HG03469 (cell line): ENCODE data around the gene RASSF7.
"Not testable (repeated sequence)": the region's sequence is repeated elsewhere in the genome, so short reads cannot be mapped to it uniquely, and the experiment has no call there.

Source experiments
- ATAC-seq: cut with Tn5 transposase; IDR thresholded peaks from one replicate; pipeline ENCODE4 v1.9.1; 2021; ENCODE audit warnings: mild to moderate bottlenecking, moderate library complexity, moderate number of reproducible peaks; ENCODE audit not compliant: unreplicated experiment

RASSF7 gene, protein sequence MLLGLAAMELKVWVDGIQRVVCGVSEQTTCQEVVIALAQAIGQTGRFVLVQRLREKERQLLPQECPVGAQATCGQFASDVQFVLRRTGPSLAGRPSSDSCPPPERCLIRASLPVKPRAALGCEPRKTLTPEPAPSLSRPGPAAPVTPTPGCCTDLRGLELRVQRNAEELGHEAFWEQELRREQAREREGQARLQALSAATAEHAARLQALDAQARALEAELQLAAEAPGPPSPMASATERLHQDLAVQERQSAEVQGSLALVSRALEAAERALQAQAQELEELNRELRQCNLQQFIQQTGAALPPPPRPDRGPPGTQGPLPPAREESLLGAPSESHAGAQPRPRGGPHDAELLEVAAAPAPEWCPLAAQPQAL

GRCh38 chr11:560305-561147 lies at the start of gene RASSF7, which contains the start of gene LMNTD2:
Gene RASSF7, plus strand, starts transcription at chr11:560970. Its CDS starts 799 bp downstream, at chr11:561769.
Gene LMNTD2, minus strand, starts transcription at chr11:560738. Its CDS starts 22 bp downstream, at chr11:560716.
- peak; percentile 46 for ATAC-seq

DNA sequence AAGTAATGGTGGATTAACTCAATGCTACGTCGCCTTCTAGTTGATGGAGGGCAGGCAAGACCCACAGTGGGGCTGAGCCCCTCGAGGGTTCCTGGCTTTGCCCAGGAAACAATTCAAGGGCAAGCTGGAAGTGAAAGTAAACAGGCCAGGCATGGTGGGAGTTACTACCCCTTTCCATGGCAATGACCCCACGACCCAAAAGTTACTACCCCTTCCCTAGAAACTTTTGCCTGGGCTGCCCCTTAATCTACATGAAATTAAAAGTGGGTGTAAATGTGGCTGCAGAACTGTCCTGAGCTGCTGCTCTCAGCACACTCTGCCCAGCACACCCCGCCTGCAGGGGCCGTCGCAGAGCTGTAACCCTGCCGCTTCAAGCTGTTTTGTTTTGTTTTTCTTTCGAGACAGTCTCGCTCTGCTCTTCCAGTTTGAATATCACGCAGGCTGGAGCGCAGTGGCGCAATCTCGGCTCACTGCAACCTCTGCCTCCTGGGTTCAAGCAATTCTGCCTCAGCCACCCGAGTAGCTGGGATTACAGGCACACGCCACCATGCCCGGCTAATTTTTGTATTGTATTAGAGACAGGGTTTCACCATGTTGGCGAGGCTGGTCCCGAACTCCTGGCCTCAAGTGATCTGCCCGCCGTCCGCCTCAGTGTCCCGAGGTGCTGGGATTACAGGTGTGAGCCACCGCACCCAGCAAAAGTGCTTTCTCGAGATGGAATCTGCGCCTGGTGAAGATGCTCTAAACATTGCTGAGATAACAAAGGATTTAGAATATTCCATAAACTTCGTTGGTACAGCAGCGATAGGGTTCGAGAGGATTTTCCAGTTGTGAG lies 47.8 kb upstream of the RASSF7 start:
- ATAC-seq = no peak

DNA sequence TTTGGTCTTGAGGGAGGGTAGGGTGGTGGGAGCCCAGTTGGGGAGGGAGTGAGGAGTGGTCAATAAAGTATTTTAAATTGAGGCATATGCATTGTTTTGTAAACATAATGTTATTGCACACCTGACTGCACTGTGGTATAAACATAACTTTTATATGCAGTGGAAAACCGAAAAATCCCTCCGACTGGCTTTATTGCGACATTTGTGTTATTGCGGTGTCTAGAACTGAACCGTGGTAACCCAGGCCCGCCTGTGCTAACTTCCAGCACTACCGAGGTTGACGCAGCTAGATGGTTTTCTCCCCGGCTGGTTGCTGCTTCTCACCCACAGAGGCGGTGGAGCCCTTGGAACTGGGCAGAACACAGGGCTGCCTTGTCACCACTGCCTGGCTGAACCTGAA lies 46.2 kb upstream of the RASSF7 start:
- no peak for ATAC-seq

DNA sequence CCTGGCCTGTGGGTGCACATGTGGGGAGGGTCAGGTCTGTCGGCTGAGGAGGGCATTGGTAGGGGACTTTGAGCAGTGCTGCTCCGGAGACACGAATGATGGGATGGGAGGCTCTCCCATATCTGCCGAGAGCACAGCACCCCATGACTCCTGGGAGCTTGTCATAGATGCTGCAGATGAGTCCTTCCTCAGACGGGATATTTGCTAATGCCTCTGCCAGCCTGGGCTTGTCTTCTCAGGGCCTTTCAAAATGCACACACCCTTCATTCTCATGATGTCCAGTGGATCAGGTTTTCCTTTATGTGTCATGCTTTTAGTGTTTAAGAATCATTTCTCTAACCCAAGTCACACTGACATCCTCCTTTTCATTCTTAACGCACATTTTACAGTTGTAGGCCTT lies 45.6 kb upstream of the RASSF7 start:
- no peak for ATAC-seq

- ATAC-seq = no peak
Measured at GRCh38 chr11:516400-516799, 44.4 kb upstream of the RASSF7 start.

DNA sequence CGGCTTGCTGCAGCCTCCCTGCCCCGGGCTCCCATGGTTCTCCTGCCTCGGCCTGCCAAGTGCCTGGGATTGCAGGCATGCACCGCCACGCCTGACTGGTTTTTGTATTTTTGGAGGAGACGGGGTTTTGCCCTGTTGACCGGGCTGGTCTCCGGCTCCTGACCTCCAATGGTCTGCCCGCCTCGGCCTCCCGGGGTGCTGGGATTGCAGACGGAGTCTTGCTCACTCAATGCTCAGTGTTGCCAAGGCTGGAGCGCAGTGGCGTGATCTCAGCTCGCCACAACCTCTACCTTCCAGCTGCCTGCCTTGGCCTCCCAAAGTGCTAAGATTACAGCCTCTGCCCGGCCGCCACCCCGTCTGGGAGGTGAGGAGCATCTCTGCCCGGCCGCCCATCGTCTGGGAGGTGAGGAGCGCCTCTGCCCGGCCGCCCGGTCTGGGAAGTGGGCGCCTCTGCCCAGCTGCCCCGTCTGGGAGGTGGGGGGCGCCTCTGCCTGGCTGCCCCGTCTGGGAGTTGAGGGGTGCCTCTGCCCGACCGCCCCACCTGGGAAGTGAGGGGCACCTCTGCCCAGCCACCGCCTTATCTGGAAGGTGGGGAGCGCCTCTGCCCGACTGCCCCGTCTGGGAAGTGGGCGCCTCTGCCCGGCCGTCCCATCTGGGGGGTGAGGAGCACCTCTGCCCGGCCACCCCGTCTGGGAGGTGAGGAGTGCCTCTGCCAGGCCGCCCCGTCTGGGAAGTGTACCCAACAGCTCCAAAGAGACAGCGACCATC lies 43.7 kb upstream of the RASSF7 start:
- ATAC-seq = not testable (repeated sequence)

DNA sequence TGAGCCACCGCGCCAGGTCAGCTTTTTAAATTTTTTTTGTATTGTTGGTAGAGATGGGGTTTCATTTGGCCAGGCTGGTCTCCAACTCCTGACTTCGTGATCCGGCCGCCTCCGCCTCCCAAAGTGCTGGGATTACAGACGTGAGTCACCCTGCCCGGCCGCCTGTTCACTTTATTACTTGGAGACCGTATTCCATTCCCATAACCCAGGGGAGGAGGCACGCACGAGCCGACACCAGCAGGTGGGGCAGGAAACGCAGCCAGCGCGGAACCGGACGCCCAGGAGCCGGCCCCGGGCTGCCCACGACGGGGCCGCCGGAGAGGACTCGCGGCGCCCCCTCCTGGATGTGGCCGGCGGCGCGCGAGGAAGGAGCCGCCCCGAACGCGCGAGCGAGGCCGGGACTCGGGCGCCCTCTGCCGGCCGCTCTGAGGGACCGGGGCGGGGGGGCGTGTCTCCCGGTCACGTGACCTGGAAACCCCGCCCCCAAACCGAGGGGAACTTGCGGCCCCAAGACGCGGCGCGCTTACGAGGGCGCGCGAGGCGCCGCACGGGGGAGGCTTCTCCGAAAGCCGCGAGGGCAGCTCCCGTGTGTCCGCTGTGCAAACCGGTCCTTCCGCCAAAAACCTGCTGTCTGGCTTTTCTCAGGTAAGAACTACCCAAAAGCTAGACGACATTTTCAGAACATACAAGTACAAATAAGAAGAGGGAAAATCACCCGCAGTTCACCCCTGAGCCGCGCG lies 42.1 kb upstream of the RASSF7 start:
- no peak for ATAC-seq

GRCh38 chr11:520428-521176 lies 40.2 kb upstream of the RASSF7 start:
- ATAC-seq = no peak

- no peak for ATAC-seq
Measured at GRCh38 chr11:521177-521688, 39.5 kb upstream of the RASSF7 start.

DNA sequence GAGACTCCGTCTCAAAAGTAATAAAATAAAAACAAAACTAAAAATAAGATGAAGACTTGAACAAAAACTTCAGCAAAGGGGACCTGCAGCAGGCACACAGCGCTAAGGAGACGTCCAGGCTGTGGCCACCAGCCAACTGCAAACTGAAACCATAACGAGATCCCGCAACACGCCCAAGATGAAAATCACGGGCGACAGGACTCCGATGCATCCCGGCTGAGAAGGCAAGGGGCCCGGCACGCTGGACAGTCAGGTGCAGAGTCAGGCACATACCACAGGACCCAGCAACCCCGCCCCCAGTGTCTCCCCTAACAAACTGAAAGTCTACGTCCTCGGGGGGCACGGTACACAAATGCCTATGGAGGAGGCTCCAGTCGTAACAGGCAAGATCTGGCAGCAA lies 34.6 kb upstream of the RASSF7 start:
- ATAC-seq = no peak

- ATAC-seq = no peak
Measured at GRCh38 chr11:528166-528814, 32.5 kb upstream of the RASSF7 start.

- ATAC-seq = no peak
Measured at GRCh38 chr11:528815-529727, 31.7 kb upstream of the RASSF7 start.

DNA sequence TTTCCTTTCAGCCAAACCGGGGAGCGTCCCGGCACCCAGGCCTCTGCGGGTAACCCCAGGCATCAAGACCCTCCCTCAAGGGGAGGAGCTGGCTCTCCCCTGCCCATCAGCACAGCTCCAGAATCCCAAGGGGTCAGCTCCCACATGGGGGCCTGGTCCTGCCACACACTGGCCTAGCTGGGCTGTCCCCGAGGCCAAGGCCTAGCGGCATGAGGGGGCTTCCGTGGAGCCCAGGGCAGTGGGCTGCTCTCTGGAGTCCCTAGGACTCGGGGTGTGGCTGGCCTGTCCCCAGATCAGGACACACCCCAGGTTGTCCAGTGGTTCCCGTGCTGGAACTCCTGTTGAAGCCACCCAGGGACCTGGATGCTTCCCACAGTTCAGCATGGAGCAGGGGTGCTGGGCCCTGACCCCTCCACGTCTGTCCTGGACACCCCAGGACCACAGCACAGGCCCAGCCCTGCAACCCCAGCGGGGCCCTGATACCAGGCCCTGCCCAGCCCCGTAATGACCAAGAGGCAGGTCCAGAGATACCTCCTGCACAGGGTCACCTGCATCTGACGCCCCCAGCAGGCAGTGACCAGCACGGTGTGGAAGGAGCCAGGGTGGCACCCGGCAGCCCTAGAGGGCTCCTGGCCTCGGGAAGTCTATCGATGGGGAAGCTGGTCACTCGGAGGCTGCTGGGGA lies 30.9 kb upstream of the RASSF7 start:
- ATAC-seq = no peak

DNA sequence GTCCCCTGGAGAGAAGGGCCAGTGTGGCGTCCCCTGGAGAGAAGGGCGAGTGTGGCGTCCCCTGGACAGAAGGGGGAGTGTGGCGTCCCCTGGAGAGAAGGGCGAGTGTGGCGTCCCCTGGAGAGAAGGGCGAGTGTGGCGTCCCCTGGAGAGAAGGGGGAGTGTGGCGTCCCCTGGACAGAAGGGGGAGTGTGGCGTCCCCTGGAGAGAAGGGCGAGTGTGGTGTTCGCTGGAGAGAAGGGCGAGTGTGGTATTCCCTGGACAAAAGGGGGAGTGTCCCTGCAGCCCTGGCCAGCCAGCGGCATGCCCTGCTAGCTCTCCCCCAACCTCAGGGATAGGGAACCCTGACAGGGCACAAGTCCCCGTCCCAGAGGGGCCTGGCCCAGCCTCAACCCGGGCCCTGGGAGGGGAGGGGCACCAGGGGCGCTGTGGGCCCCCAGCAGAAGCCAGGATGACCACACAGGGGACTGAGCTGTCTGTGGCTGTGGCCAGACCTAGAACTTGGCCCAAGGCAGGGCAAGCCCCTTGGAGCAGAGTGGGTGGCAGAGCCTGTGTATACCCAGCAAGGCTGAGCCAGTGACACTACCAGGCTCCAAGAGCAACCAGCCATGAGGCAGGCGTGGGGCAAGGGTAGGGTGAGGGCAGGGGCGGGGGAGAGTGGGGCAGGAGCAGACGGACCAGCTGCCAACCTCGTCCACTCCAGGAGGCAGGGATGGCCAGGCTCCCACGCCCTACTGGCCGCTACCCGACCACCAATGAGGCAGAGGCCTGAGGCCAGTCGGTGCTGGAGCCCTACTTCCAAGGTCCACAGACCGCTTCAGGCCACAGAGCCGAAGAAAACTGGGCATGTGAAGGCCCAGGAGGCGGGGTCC lies 29.6 kb upstream of the RASSF7 start:
- no peak for ATAC-seq

GRCh38 chr11:531919-532526 lies 28.7 kb upstream of the RASSF7 start:
- no peak for ATAC-seq
